ENCODE data around the gene ATOX1.

DNA sequence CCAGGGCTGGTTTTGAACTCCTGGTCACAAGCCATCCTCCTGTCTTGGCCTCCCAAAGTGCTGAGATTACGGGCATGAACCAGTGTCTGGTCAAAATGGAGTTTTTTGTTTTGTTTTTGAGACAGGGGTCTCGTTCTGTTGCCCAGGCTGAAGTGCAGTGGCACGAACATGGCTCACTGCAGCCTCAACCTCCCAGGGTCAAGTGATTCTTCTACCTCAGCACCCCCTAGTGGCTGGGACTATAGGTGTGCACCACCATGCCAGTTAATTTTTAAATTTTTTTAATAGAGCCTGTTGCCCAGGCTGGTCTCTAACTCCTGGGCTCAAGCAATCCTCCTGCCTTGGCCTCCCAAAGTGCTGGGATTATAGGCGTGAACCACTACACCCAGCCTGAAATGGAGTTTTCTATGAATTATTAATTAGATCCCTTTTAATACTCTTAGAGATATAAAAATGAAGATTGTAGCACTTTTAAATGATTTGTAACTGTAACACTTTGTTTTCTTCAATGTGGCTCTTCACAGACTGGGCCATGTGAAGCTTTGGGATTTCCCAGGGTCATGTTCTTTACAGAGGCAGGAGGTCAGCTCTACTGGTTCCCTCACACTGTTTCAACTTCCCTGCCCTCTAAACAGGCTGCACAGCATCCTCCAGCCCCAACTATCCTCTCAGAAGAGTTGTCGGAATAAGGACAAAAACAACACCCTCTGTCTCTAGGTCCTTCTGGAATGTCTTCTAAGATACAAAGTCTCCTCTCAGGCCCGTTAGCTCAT is 39.0 kb downstream of the ATOX1 start:
- TF ChIP-seq HDGF (IDR thresholded peaks at IDR 0.05; ENCODE audit: borderline replicate concordance) (no peak), TARDBP (IDR thresholded peaks at IDR 0.05) (no peak), FOXK2 (IDR thresholded peaks at IDR 0.05) (no peak), FOXA1 (IDR thresholded peaks at IDR 0.05) (no peak), FOXM1 (IDR thresholded peaks at IDR 0.05; ENCODE audit: borderline replicate concordance) (no peak), ARNT (IDR thresholded peaks at IDR 0.05) (no peak), L3MBTL2 (conservative IDR thresholded peaks at IDR 0.05) (no peak)

All from HEK293T (cell line).